Stomach (tissue), 9 donors: ENCODE measurements around the gene BCO1. TPM values are rescaled to one million over a fixed set of nuclear protein-coding genes. Genes with fewer than 3 reads are reported as not detected.

Experiments used
- DNase-seq, 2 donors: peaks; one replicate each; pipeline versions ENCODE4 v3.0.0 to v3.0.0-alpha.2; 2013 to 2019
- H3K27ac ChIP-seq, 5 donors: fragments of 200-600 bp in 4 of 5; sonication (generic) in 4 of 5; one replicate each; pipeline ENCODE4 v1.5.1; 2013 to 2019; ENCODE audit warnings: mild to moderate bottlenecking in 1 of 5, moderate library complexity in 1 of 5
- H3K27me3 ChIP-seq, 3 donors: fragments of 200-600 bp; sonication (generic); one replicate each; pipeline ENCODE4 v1.5.1; 2017 to 2019; ENCODE audit warnings: mixed run types in 1 of 3
- H3K36me3 ChIP-seq, 4 donors: fragments of 200-600 bp; sonication (generic); 1 replicate in 3 of 4; 2 replicates in 1 of 4; pipeline ENCODE4 v1.5.1; 2016 to 2019
- H3K4me1 ChIP-seq, 4 donors: fragments of 200-600 bp; sonication (generic); one replicate each; pipeline ENCODE4 v1.5.1; 2016 to 2019
- H3K4me3 ChIP-seq, 4 donors: fragments of 200-600 bp; sonication (generic) in 3 of 4; one replicate each; pipeline ENCODE4 v1.5.1; 2016 to 2019; ENCODE audit warnings: mild to moderate bottlenecking in 1 of 4
- H3K9me3 ChIP-seq, 4 donors: fragments of 200-600 bp; sonication (generic); one replicate each; pipeline ENCODE4 v1.5.1; 2016 to 2019
- EP300 ChIP-seq: sonication (generic); formaldehyde crosslinking; IDR thresholded peaks from one replicate; pipeline ENCODE4 v1.6.1; 2017; ENCODE audit warnings: antibody characterized with exemption
- POLR2A ChIP-seq, 4 donors: fragments of 450-650 bp; IDR thresholded peaks; one replicate each; pipeline ENCODE4 v1.6.1; 2016; ENCODE audit warnings: antibody characterized with exemption in 4 of 4, control low read depth in 2 of 4, mild to moderate bottlenecking in 1 of 4, moderate library complexity in 1 of 4
- POLR2AphosphoS5 ChIP-seq, 3 donors: sonication (generic); formaldehyde crosslinking; IDR thresholded peaks; one replicate each; pipeline ENCODE4 v1.6.1; 2016; ENCODE audit warnings: antibody characterized with exemption in 3 of 3
- WGBS, 5 donors: extraction: QIAGEN DNeasy Blood & Tissue Kit in 3 of 5; methylation state at CpG; one replicate each; pipeline versions ENCODE4 v1.1.5 to v1.1.7; 2013 to 2018; 5-methylcytosine and 5-hydroxymethylcytosine counted together
- intact Hi-C: fragments of 100-400 bp; cut with DNase I; formaldehyde crosslinking; loops from one replicate; pipeline ENCODE4 v1.15.1; 2023; ENCODE audit warnings: low total_unique reads
- polyA plus RNA-seq, 3 donors: library from polyadenylated mRNA; stranded (reverse); fragments of 200-250 nt; gene quantifications; one replicate each; pipeline ENCODE4 v1.2.3, GENCODE V29; 2013
- total RNA-seq, 5 donors: library from RNA; depleted of rRNA; stranded (reverse); fragments of >200 nt; gene quantifications; one replicate each; pipeline versions ENCODE4 v1.1.0 to v1.2.3, GENCODE V29; 2014 to 2016
- TF ChIP-seq, protein P1 (sequence below), 7 experiments: fragments of 450-650 bp in 4 of 7; fragments of 200-600 bp in 3 of 7; sonication (generic) in 3 of 7; IDR thresholded peaks; one replicate each; pipeline ENCODE4 v1.5.1; 2016 to 2019; ENCODE audit warnings: antibody characterized with exemption in 7 of 7, control low read depth in 2 of 7, mild to moderate bottlenecking in 1 of 7
- donor health status: healthy with polysubstance abuse.
- donor health status: Bipolar disorder and iron deficiency.
- donor health status: healthy.

Gene BCO1
- total and polyA plus RNA-seq, 8 donors, result 0.38 to 5.8 (median 2.1) TPM; not detected in 3

- H3K27ac ChIP-seq, result no peak overlapping the region
- no peaks in the 10 kb centered on the region for H3K4me1 ChIP-seq
- no peaks in the 10 kb centered on the region for H3K9me3 ChIP-seq
- no peaks in the 10 kb centered on the region for H3K36me3 ChIP-seq
- peaks cover 0 to 7% (median 0%) of the 10 kb centered on the region in 3 donors for H3K27me3 ChIP-seq
- H3K4me3 ChIP-seq, result no peak overlapping the region
- intact Hi-C loops, result no loop called here
- peak in 1 of 2 donors; percentile 22 for DNase-seq
- TF ChIP-seq POLR2AphosphoS5 (IDR thresholded peaks at IDR 0.05) (no peak), POLR2A (IDR thresholded peaks at IDR 0.05) (no peak)
- TF ChIP-seq, protein P1, sequence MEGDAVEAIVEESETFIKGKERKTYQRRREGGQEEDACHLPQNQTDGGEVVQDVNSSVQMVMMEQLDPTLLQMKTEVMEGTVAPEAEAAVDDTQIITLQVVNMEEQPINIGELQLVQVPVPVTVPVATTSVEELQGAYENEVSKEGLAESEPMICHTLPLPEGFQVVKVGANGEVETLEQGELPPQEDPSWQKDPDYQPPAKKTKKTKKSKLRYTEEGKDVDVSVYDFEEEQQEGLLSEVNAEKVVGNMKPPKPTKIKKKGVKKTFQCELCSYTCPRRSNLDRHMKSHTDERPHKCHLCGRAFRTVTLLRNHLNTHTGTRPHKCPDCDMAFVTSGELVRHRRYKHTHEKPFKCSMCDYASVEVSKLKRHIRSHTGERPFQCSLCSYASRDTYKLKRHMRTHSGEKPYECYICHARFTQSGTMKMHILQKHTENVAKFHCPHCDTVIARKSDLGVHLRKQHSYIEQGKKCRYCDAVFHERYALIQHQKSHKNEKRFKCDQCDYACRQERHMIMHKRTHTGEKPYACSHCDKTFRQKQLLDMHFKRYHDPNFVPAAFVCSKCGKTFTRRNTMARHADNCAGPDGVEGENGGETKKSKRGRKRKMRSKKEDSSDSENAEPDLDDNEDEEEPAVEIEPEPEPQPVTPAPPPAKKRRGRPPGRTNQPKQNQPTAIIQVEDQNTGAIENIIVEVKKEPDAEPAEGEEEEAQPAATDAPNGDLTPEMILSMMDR (IDR thresholded peaks at IDR 0.05), result no peak
- 74 to 81% (median 76%) methylated on average over 13 of the region's 13 CpGs for WGBS, 5 donors
Observed at GRCh38 chr16:81195885-81196534, 42.5 kb upstream of the BCO1 start.

- 62 to 74% (median 66%) methylated on average over 7 to 9 of the region's 9 CpGs for WGBS, 5 donors
- no peak overlapping the region for H3K27ac ChIP-seq
Observed at GRCh38 chr16:81198635-81199034, 39.9 kb upstream of the BCO1 start.

GRCh38 chr16:81201267-81201666, 37.2 kb upstream of the BCO1 start:
- DNase-seq, result no peak
- TF ChIP-seq, protein P1 (IDR thresholded peaks at IDR 0.05), result no peak
- TF ChIP-seq POLR2AphosphoS5 (IDR thresholded peaks at IDR 0.05), result no peak
- TF ChIP-seq POLR2A (IDR thresholded peaks at IDR 0.05), result no peak
- TF ChIP-seq EP300, result no peak
- intact Hi-C loops, result no loop called here
- no peak overlapping the region for H3K27ac ChIP-seq
- H3K36me3 ChIP-seq, result no peaks in the 10 kb centered on the region
- H3K9me3 ChIP-seq, result no peaks in the 10 kb centered on the region
- WGBS, 5 donors, result 49 to 72% (median 54%) methylated on average over 4 of the region's 4 CpGs
- H3K4me1 ChIP-seq, result peaks cover 0 to 5% (median 2%) of the 10 kb centered on the region in 4 donors
- no peak overlapping the region for H3K4me3 ChIP-seq
- H3K27me3 ChIP-seq, result no peaks in the 10 kb centered on the region

More at GRCh38 chr16:81198635-81199034, 39.9 kb upstream of the BCO1 start:
- no peak overlapping the region for H3K4me3 ChIP-seq
- H3K36me3 ChIP-seq, result no peaks in the 10 kb centered on the region
- no peak for TF ChIP-seq POLR2AphosphoS5 (IDR thresholded peaks at IDR 0.05)
- intact Hi-C loops, result no loop called here
- DNase-seq, result no peak
- H3K27me3 ChIP-seq, result peaks cover 0 to 7% (median 0%) of the 10 kb centered on the region in 3 donors
- H3K4me1 ChIP-seq, result no peaks in the 10 kb centered on the region
- no peaks in the 10 kb centered on the region for H3K9me3 ChIP-seq

DNA sequence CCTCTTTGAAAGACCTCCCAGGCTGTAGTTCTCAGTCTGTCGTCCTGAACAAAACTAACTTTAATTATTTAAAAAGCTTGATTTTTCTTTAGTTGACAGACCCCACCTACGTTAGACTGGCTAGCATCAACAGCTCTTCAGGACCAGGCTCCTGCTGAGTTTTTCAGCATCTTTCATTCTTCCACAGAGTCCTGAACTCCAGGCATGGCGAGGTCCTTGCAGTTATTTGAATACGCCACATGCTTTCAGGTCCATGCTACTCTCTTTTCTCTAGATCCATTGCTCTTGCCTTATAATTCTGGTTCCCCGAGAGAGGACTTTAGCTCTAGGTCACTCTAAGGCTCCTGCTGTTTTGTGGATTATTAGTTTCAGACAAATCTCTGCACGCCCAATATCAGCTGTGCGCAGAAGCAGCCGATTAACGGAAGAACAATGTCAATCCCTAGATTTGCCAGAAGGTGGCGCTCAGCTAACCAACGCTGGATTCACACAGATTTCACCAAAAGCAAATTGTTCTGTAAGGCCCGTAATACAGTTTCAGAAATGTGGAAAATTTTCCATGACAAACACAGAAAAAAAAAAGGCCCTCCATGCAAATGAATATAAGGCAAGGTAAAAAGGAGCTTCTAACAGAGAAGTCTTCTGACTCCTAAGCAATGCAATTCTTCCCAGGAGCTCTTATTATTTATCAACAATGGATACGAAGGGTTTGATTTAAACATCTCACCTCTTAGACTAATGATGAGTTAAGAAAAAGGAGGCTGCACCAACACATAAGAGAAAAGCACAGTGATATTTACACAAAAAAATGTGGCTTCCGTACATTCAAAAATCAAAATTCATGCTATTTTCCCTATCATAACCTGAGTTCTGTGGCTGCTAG, 33.5 kb upstream of the BCO1 start:
- WGBS, 5 donors, result 25 to 32% (median 27%) methylated on average over 14 of the region's 14 CpGs
- H3K36me3 ChIP-seq, result no peaks in the 10 kb centered on the region
- no peaks in the 10 kb centered on the region for H3K9me3 ChIP-seq
- H3K4me1 ChIP-seq, result peaks cover 0 to 5% (median 2%) of the 10 kb centered on the region in 4 donors
- no peak for TF ChIP-seq POLR2A (IDR thresholded peaks at IDR 0.05)
- TF ChIP-seq POLR2AphosphoS5 (IDR thresholded peaks at IDR 0.05), result no peak
- TF ChIP-seq, protein P1 (IDR thresholded peaks at IDR 0.05), result peak in 4 of 7 experiments; percentile 37 to 72 (median 62)
- no peak for TF ChIP-seq EP300
- H3K27ac ChIP-seq, result no peak overlapping the region
- H3K4me3 ChIP-seq, result no peak overlapping the region
- intact Hi-C loops, result no loop called here
- DNase-seq, result peak; percentile 48 to 82
- H3K27me3 ChIP-seq, result peaks cover 0 to 9% (median 7%) of the 10 kb centered on the region in 3 donors
